Stimulated activated naive B cell treated with anti-CD40 and anti-IgM and Interleukin-4, amounts not matched to agents 10 μg/mL and 1 μg/mL and 100 μg/mL, for 72 hours (primary cell): ENCODE data around the gene BCAS1.

Source experiments
- ATAC-seq, 2 donors: fragments of 150-1000 bp; cut with Tn5 transposase; replicated peaks; 2 replicates each; pipeline ENCODE4 v1.10.0; 2021; ENCODE audit warnings: moderate library complexity in 1 of 2
- DNase-seq: peaks from one replicate; pipeline ENCODE4 v3.0.0; 2021
- H3K27ac Mint-ChIP-seq: one replicate; pipeline ENCODE4 v1.8.0; 2022; ENCODE audit warnings: mild to moderate bottlenecking, mixed read lengths
- H3K27me3 Mint-ChIP-seq, 2 donors: one replicate each; pipeline ENCODE4 v1.8.0; 2022; ENCODE audit warnings: mixed read lengths in 2 of 2
- H3K36me3 Mint-ChIP-seq, 2 donors: one replicate each; pipeline ENCODE4 v1.8.0; 2022; ENCODE audit warnings: mixed read lengths in 2 of 2, mild to moderate bottlenecking in 1 of 2
- H3K4me1 Mint-ChIP-seq, 2 donors: one replicate each; pipeline ENCODE4 v1.8.0; 2022; ENCODE audit warnings: mixed read lengths in 2 of 2, mild to moderate bottlenecking in 1 of 2
- H3K4me3 Mint-ChIP-seq, 2 donors: one replicate each; pipeline ENCODE4 v1.8.0; 2022; ENCODE audit warnings: mild to moderate bottlenecking in 2 of 2, mixed read lengths in 2 of 2, moderate library complexity in 1 of 2
- H3K9me3 Mint-ChIP-seq, 2 donors: one replicate each; pipeline ENCODE4 v1.8.0; 2022; ENCODE audit warnings: mixed read lengths in 2 of 2, mild to moderate bottlenecking in 1 of 2

BCAS1 gene

DNA sequence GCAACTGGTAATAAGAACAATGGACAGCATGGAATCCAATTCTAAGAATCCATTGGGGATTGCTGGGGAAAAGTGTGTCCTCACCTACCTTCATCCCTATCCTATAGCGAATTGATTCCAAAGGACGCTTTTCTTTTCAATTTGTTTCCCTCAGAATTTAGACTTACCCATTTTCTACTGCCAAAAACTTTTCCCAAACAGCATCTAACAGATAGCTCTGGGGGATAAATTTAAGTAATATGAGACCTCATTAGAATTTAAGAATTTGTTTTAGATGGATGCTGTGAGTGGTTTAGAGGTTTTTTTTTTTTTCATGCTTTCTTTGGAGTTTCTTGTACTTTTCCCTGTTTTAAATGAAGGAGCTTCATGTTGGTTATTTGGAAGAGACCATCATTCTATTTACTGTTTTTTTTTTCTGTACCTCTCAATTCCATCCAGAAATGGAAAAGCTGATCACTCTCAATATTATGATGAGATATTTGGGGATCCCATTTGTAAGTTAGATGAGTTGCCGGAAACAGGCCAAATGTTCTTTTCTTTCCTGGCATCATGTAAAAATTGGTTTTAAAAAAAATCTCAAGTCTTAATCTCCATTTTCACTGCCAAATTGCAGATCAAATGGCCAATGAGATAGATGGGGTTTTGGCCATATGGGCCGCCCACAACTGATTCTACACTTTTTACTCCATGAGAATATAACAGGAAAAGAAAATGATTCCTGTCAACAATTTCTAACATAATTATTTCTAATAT is 105.7 kb downstream of the BCAS1 start:
- no peaks in the 10 kb centered on the region for H3K9me3 Mint-ChIP-seq
- ATAC-seq, result no peak

DNA sequence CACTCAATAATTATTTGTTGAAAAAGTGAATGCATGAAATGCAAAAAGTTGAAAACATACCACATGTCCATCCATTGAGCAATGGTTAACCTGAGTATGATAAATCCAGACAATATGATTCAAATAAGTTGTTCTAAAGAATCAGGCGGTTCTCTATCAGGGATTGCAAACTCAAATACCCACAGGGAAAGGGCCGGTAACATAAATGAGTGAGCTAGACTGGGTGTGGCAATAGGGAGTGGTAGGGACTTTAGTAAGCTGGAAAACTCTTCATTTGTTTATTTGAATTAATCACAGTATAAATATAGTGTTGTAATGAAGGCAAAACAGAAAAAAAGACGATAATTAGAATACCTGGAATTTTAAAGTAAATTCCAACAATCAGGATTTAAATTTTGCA is 106.3 kb downstream of the BCAS1 start:
- no peak overlapping the region for H3K27ac Mint-ChIP-seq
- H3K4me1 Mint-ChIP-seq, result peaks cover 2 to 6% of the 10 kb centered on the region in 2 donors
- no peak overlapping the region for H3K4me3 Mint-ChIP-seq
- DNase-seq, result no peak
- H3K9me3 Mint-ChIP-seq, result no peaks in the 10 kb centered on the region
- H3K36me3 Mint-ChIP-seq, result no peaks in the 10 kb centered on the region
- H3K27me3 Mint-ChIP-seq, result peaks cover 28 to 37% of the 10 kb centered on the region in 2 donors
- no peak for ATAC-seq

More for the DNA sequence above, 105.7 kb downstream of the BCAS1 start:
- Mint-ChIP-seq H3K4me1 (peaks cover 2 to 6% of the 10 kb centered on the region in 2 donors), H3K27me3 (peaks cover 24 to 34% of the 10 kb centered on the region in 2 donors), H3K4me3 (no peak overlapping the region), H3K36me3 (no peaks in the 10 kb centered on the region), H3K27ac (no peak overlapping the region)
- DNase-seq, result no peak

DNA sequence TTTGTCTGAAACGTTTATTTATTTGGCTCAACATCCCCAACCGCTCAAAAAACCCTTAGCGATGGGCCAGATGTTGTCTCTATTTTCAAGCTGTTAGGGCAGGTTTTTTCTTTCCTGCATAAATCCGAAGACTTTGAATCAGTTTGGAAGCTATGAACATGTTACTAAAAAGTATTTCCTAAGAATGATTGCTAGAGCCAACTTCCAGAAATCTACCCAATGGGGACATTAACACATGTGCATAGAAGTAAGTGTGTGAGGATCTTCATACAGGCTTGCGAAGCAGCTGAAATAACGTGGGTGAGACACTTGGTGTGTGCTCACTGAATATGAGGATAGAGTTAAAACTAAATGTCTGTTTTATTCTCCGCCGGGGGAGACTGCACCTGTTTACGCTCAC is 106.8 kb downstream of the BCAS1 start:
- Mint-ChIP-seq H3K27me3 (peaks cover 28 to 37% of the 10 kb centered on the region in 2 donors), H3K27ac (no peak overlapping the region), H3K9me3 (no peaks in the 10 kb centered on the region), H3K4me3 (no peak overlapping the region), H3K36me3 (no peaks in the 10 kb centered on the region), H3K4me1 (peaks cover 2 to 6% of the 10 kb centered on the region in 2 donors)
- no peak for DNase-seq
- no peak for ATAC-seq

DNA sequence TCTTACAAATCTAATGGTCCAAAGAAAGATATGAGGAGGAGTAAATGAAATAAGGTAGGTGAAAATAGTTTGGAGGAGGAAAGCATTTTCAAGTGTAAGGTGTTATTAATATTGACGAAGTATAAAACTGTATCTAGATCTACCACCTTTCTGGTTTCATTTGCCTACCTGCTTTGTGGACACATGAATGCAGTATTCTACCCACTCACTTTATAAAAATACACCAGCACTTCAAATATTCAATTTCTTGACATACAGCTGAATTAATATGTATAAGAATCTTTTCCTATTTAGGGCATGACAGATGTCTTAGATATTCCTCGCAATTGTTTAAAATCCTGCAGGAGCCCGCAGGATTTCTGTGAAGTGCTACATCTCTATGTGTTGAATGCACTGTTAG is 108.0 kb downstream of the BCAS1 start:
- H3K4me3 Mint-ChIP-seq, result no peak overlapping the region
- ATAC-seq (no peak), DNase-seq (no peak)
- H3K27me3 Mint-ChIP-seq, result peaks cover 25 to 37% of the 10 kb centered on the region in 2 donors
- no peak overlapping the region for H3K27ac Mint-ChIP-seq
- H3K36me3 Mint-ChIP-seq, result no peaks in the 10 kb centered on the region
- H3K4me1 Mint-ChIP-seq, result peaks cover 2 to 6% of the 10 kb centered on the region in 2 donors
- no peaks in the 10 kb centered on the region for H3K9me3 Mint-ChIP-seq

DNA sequence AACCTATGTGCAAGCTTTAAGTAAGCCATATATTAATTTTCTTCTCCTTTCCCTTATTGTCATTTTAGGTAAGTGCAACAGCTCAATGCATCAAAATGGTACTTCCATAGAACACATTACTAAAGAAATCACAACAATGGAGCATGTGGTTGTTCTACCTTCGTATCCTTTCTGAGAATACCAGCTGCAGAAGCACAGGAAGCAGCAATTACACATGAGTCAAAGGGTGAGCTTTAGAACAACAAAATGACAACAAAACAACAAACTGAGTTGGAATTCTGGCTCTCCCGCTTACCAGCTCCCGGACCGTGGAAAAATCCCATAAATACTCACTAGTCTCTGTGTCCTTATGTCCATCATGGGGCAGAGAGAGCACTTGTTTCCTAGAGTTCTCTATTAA is 108.9 kb downstream of the BCAS1 start:
- no peak for DNase-seq
- peaks cover 2 to 6% of the 10 kb centered on the region in 2 donors for H3K4me1 Mint-ChIP-seq
- ATAC-seq, result no peak
- H3K36me3 Mint-ChIP-seq, result no peaks in the 10 kb centered on the region
- peaks cover 26 to 32% of the 10 kb centered on the region in 2 donors for H3K27me3 Mint-ChIP-seq
- no peak overlapping the region for H3K27ac Mint-ChIP-seq
- H3K4me3 Mint-ChIP-seq, result no peak overlapping the region
- H3K9me3 Mint-ChIP-seq, result no peaks in the 10 kb centered on the region

DNA sequence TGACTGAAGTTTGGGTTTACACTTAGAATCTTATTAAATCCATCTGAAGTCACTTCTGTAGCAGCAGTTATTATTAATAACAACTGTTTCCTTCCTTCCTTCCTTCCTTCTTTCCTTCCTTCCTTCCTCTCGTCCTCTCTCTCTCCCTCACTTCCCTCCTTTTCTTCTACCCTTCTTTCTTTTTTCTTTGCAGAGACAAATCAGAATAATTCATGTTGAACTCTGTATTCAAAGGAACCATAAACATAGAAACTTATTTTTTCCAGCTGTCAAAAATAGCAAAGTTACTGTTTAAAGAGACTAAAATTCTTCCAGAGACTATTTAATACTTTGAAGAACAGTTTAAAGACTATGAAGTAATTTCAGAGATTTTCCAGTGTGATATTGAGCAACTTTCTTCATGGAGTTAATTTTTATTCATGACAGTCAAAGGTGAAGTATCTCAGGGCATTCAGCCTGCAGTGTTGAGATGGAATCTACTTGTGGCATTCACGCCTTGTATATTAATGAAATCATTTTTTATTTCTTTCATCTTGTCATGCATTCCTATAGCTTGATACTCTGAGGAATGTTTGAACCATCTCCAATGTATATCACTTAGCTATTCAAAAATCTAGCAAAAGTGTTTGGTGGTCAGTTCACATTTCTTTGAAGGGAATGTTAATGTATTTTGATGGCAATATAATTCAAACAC is 109.7 kb downstream of the BCAS1 start:
- DNase-seq, result no peak
- Mint-ChIP-seq H3K9me3 (no peaks in the 10 kb centered on the region), H3K27me3 (peaks cover 22 to 26% of the 10 kb centered on the region in 2 donors), H3K4me3 (no peak overlapping the region), H3K36me3 (no peaks in the 10 kb centered on the region), H3K4me1 (peaks cover 2 to 6% of the 10 kb centered on the region in 2 donors), H3K27ac (no peak overlapping the region)
- no peak for ATAC-seq

DNA sequence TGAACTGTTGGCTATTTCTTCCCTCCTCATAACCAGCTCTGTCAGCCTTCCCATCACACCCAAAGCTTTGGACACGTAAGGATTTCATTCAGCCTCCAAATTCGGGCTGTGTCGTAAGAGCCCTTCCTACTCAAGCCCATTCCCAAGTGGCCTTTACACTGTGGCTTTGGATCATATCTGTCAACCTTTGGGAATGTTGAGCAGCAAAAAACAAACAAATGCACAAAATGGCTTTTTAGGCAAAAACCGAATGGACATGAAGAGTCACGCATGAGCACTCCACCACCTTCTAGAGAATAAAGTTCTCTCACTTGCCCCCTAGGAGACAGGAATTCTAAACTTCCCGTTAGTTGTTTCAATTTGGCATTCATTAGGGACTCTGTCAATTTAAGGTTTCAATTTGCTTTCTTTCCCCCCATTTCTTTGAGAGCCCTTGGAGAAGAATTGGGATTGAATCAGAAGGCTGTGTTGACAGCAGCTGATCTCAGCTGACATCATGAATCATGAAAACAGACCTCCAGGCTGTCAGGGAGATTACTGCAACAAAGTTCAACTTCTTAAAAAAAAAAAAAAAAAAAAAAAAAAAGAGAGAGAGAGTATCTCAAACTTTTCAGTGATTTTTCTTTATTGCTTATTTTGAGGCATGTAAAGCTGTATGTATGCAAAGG is 110.3 kb downstream of the BCAS1 start:
- Mint-ChIP-seq H3K4me1 (peaks cover 2 to 6% of the 10 kb centered on the region in 2 donors), H3K4me3 (no peak overlapping the region), H3K27ac (no peak overlapping the region), H3K27me3 (peaks cover 22 to 26% of the 10 kb centered on the region in 2 donors), H3K9me3 (no peaks in the 10 kb centered on the region), H3K36me3 (no peaks in the 10 kb centered on the region)
- ATAC-seq, result no peak
- DNase-seq, result no peak

DNA sequence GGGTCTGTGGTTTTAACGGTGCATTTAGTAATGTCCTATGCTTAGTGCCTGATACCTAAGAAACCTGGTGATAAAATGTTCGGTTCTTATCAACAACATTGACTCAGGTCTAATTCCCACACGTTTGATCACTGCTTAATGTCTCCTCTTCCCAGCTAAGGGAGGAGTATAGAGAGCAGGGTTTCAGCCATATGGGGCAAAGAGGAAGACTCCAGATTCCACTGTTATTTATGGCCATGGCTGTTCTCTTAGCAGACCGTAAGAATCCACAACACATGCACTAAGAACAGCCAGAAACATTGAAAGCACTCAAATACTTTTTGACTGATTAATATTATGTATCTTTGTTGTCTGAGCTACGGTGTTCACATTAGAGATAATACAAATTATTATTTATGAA is 112.1 kb downstream of the BCAS1 start:
- Mint-ChIP-seq H3K27ac (no peak overlapping the region), H3K4me1 (peaks cover 2 to 6% of the 10 kb centered on the region in 2 donors), H3K9me3 (peaks cover 2 to 4% of the 10 kb centered on the region in 2 donors), H3K4me3 (no peak overlapping the region), H3K27me3 (peaks cover 16 to 20% of the 10 kb centered on the region in 2 donors), H3K36me3 (peaks cover 2 to 3% of the 10 kb centered on the region in 2 donors)
- ATAC-seq (no peak), DNase-seq (no peak)

DNA sequence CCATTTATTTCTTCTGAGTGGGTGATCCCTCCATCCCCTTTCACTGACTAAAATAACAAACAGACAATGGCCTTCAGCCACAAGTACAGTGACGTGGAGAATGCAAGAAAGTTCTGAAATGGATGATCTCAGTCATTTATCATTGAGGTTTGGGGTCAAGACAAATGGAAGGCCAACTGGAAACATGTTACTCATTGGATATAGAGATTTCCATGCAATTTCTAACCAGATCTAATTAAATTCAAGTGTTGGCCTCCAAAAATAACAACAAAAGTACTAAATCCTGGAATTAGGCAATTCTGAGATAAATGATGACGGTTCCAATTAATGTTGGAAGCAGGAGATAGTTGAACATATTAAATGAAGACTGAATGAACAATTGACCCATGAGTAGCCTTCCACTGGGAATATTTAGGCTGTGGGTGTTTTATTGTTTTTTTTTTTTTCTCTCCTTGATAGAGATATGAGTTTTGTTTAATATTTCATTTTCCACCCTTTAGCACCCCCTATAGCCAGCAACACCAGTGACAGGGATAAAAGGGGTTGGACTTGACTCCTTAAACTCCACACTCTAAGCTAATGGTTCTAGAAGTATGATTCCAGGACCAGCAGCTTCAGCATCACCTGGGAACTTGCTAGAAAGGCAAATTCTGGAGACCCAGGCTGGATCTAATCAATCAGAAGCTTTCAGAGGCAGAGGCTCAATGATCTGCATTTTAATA is 112.8 kb downstream of the BCAS1 start:
- H3K27me3 Mint-ChIP-seq, result peaks cover 16 to 20% of the 10 kb centered on the region in 2 donors
- H3K27ac Mint-ChIP-seq, result no peak overlapping the region
- DNase-seq (no peak), ATAC-seq (no peak)
- H3K4me3 Mint-ChIP-seq, result no peak overlapping the region
- peaks cover 2 to 3% of the 10 kb centered on the region in 2 donors for H3K36me3 Mint-ChIP-seq
- H3K4me1 Mint-ChIP-seq, result peaks cover 2 to 6% of the 10 kb centered on the region in 2 donors
- peaks cover 2 to 7% of the 10 kb centered on the region in 2 donors for H3K9me3 Mint-ChIP-seq

DNA sequence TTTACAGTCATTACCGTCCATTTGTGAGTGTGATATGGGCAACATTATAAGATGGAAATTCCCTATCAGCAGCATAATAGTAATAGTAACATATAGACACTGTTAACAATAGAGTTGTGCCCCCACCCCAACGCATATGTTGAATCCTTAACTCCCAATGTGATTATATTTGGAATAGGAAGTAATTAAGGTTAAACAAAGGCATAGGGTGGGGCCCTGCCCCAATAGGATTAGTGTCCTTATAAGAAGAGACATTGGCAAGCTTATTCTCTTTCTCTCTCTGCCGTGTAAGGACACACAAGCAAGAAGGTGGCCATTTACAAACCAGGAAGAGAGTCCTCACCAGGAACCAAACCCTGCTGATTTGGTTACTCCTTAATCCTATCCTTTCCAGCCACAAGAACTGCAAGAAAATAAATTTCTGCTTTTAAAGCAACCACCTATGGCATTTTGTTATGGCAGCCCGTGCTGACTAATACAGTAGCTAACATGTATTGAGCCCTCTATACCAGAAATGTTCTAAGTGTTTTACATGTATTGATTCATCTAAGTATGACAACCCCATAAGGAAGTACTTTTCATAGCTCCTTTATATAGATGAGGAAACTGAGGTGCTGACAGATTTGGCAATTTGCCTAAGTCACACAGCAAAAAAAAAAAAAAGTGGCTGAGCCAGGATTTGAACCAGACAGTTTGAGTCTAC is 114.2 kb downstream of the BCAS1 start:
- H3K27ac Mint-ChIP-seq, result no peak overlapping the region
- ATAC-seq, result no peak

DNA sequence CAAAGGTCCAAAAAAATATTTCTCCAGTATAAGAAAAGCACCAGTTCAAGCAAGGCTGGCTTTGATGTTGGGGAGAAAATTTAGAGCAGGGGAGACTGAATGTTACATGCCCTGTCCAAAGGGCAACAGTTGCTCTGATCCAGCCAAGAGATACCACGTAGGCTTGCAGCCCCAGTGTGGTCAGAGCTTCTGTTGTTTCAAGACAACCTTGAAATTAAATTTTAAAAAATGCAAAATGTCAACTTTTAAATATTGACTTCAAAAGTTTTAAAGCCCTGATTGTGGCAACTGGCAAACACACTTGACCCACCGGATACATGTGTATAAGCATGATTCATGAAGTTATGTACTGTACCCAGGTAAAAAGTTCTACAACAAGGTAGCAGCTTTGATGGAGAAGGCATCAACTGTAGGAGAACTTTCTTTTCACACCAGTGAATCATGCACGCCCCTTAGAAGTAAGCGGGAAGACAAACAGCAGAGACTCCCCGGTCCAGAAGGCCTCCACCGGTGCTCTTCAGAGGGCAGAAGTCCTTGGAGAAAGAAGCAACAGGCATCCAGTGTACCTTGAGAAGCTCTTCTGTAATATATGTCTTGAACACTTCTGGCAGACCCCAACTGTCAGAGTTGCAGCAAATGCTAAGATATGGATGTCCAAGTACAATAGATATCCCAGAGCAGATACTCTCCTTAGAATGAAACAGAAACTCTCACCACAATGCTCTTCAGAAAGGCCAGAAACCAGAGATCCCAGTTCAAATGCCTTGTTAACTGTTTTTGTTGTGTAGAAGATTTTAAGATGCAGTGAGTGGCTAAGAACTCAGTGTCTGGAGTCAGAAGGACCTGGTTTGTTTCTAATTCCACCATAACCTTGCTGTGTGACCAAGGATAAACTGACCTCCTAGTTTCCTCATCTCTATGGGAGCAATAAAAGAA is 115.4 kb downstream of the BCAS1 start:
- peaks cover 5 to 9% of the 10 kb centered on the region in 2 donors for H3K4me1 Mint-ChIP-seq
- H3K27me3 Mint-ChIP-seq, result peaks cover 8 to 11% of the 10 kb centered on the region in 2 donors
- no peak overlapping the region for H3K4me3 Mint-ChIP-seq
- DNase-seq (no peak), ATAC-seq (no peak)
- H3K9me3 Mint-ChIP-seq, result peaks cover 4 to 13% of the 10 kb centered on the region in 2 donors
- H3K36me3 Mint-ChIP-seq, result peaks cover 2 to 9% of the 10 kb centered on the region in 2 donors
- H3K27ac Mint-ChIP-seq, result no peak overlapping the region

More for the DNA sequence above, 114.2 kb downstream of the BCAS1 start:
- peaks cover 4 to 13% of the 10 kb centered on the region in 2 donors for H3K9me3 Mint-ChIP-seq
- H3K4me3 Mint-ChIP-seq, result no peak overlapping the region
- no peak for DNase-seq
- peaks cover 15 to 16% of the 10 kb centered on the region in 2 donors for H3K27me3 Mint-ChIP-seq
- H3K36me3 Mint-ChIP-seq, result peaks cover 2 to 9% of the 10 kb centered on the region in 2 donors
- H3K4me1 Mint-ChIP-seq, result peaks cover 6 to 7% of the 10 kb centered on the region in 2 donors

DNA sequence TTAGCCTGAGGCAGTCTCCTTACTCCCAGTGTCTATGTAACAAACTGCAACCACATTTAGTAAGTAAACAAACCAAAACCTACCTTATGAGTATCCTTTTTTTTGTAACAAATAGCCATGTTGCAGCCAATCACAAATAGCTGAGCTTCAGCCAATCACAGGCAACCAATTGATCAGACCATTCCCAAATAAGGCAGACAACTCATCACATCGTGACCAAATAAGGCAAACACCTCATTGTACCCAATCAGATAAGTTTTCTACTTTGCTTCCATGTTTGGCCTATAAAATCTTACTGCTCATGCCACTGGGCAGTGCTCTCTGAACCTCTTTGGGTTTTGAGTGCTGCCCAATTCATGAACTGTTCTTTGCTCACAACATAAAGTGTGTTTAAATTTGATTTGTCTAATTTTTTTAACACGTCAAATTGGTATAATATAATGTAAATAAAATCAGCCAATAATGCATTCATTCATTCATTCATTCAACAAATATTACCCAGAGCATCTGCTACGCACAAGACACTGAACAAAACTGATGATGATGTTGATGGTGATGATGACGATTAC is 117.8 kb downstream of the BCAS1 start:
- Mint-ChIP-seq H3K27me3 (peaks cover 0 to 4% of the 10 kb centered on the region in 2 donors), H3K36me3 (peaks cover 2 to 9% of the 10 kb centered on the region in 2 donors), H3K4me3 (no peak overlapping the region), H3K9me3 (peaks cover 4 to 13% of the 10 kb centered on the region in 2 donors), H3K27ac (no peak overlapping the region), H3K4me1 (peaks cover 23 to 27% of the 10 kb centered on the region in 2 donors)
- DNase-seq, result no peak
- no peak for ATAC-seq
